ENCODE measurements around the gene ADCY1. TPM values are rescaled to one million over a fixed set of nuclear protein-coding genes. Genes with fewer than 3 reads are reported as not detected.

The ADCY1 gene
- total RNA-seq, 1 experiment from 2014 or later: 3.1 TPM

- no peak overlapping the region for H2AFZ ChIP-seq (ENCODE audit: low read length)
- ChIA-PET POLR2A (ENCODE audit: unreplicated experiment) (no interaction called here), CTCF (no interaction called here)
- no peaks in the 10 kb centered on the region for H3K27me3 ChIP-seq (ENCODE audit: low read length)
- H3K9me3 ChIP-seq (ENCODE audit: low read length): peaks cover 7% of the 10 kb centered on the region
- no peak for TF ChIP-seq EZH2 (IDR thresholded peaks at IDR 0.05; ENCODE audit: low read length, unreplicated experiment)
- TF ChIP-seq CTCF (conservative IDR thresholded peaks at IDR 0.05; ENCODE audit: low read depth, low read length): no peak
- TF ChIP-seq EZH2phosphoT487 (IDR thresholded peaks at IDR 0.05; ENCODE audit: borderline replicate concordance, low read length): no peak
- H3K9me2 ChIP-seq (replicated peaks; ENCODE audit: low read length): no peaks in the 10 kb centered on the region
- no peak overlapping the region for H3K4me3 ChIP-seq (ENCODE audit: low read length)
- BruUV-seq (replicated peaks): no TSS peak
- H3K27ac ChIP-seq (ENCODE audit: low read length): no peak overlapping the region
- H3K9ac ChIP-seq (ENCODE audit: low read length): no peak overlapping the region
- H3K36me3 ChIP-seq (ENCODE audit: low read depth, low read length): no peaks in the 10 kb centered on the region
- no peaks in the 10 kb centered on the region for H4K20me1 ChIP-seq (ENCODE audit: low read length)
- ATAC-seq (no peak), DNase-seq (no peak)
- H3K4me1 ChIP-seq (ENCODE audit: insufficient read depth, low read length): no peaks in the 10 kb centered on the region
- no peak overlapping the region for H3K4me2 ChIP-seq (ENCODE audit: low read length)
- H3F3A ChIP-seq (ENCODE audit: low read length, unreplicated experiment): no peaks in the 10 kb centered on the region
- H3K79me2 ChIP-seq (ENCODE audit: low read length): no peaks in the 10 kb centered on the region
- intact Hi-C loops (cut with micrococcal nuclease): no loop called here
Observed at GRCh38 chr7:45609180-45609579, 35.0 kb downstream of the ADCY1 start.

GRCh38 chr7:45610019-45610418, 35.9 kb downstream of the ADCY1 start:
- H3K9me2 ChIP-seq (replicated peaks; ENCODE audit: low read length): no peaks in the 10 kb centered on the region
- intact Hi-C loops (cut with micrococcal nuclease): no loop called here
- no peaks in the 10 kb centered on the region for H4K20me1 ChIP-seq (ENCODE audit: low read length)
- H3K27ac ChIP-seq (ENCODE audit: low read length): no peak overlapping the region
- ChIA-PET POLR2A (ENCODE audit: unreplicated experiment) (no interaction called here), CTCF (no interaction called here)
- no peaks in the 10 kb centered on the region for H3F3A ChIP-seq (ENCODE audit: low read length, unreplicated experiment)
- H3K4me2 ChIP-seq (ENCODE audit: low read length): no peak overlapping the region
- H2AFZ ChIP-seq (ENCODE audit: low read length): no peak overlapping the region
- BruUV-seq (replicated peaks): no TSS peak
- DNase-seq (no peak), ATAC-seq (no peak)
- H3K79me2 ChIP-seq (ENCODE audit: low read length): no peaks in the 10 kb centered on the region
- no peaks in the 10 kb centered on the region for H3K36me3 ChIP-seq (ENCODE audit: low read depth, low read length)
- H3K27me3 ChIP-seq (ENCODE audit: low read length): no peaks in the 10 kb centered on the region
- H3K4me3 ChIP-seq (ENCODE audit: low read length): no peak overlapping the region
- peaks cover 5% of the 10 kb centered on the region for H3K9me3 ChIP-seq (ENCODE audit: low read length)
- no peak overlapping the region for H3K9ac ChIP-seq (ENCODE audit: low read length)
- TF ChIP-seq EZH2 (IDR thresholded peaks at IDR 0.05; ENCODE audit: low read length, unreplicated experiment) (no peak), CTCF (conservative IDR thresholded peaks at IDR 0.05; ENCODE audit: low read depth, low read length) (no peak)
- H3K4me1 ChIP-seq (ENCODE audit: insufficient read depth, low read length): no peaks in the 10 kb centered on the region

GRCh38 chr7:45610660-45611299, 36.6 kb downstream of the ADCY1 start:
- no peak overlapping the region for H3K9ac ChIP-seq (ENCODE audit: low read length)
- no peaks in the 10 kb centered on the region for H3F3A ChIP-seq (ENCODE audit: low read length, unreplicated experiment)
- no peaks in the 10 kb centered on the region for H3K36me3 ChIP-seq (ENCODE audit: low read depth, low read length)
- H2AFZ ChIP-seq (ENCODE audit: low read length): no peak overlapping the region
- TF ChIP-seq EZH2 (IDR thresholded peaks at IDR 0.05; ENCODE audit: low read length, unreplicated experiment) (no peak), EZH2phosphoT487 (IDR thresholded peaks at IDR 0.05; ENCODE audit: borderline replicate concordance, low read length) (no peak), CTCF (conservative IDR thresholded peaks at IDR 0.05; ENCODE audit: low read depth, low read length) (no peak)
- CTCF ChIA-PET: no interaction called here
- no peaks in the 10 kb centered on the region for H3K27me3 ChIP-seq (ENCODE audit: low read length)
- H3K4me3 ChIP-seq (ENCODE audit: low read length): no peak overlapping the region
- ATAC-seq (no peak), DNase-seq (no peak)
- intact Hi-C loops (cut with micrococcal nuclease): no loop called here
- H3K4me2 ChIP-seq (ENCODE audit: low read length): no peak overlapping the region
- H3K27ac ChIP-seq (ENCODE audit: low read length): no peak overlapping the region
- no peaks in the 10 kb centered on the region for H3K4me1 ChIP-seq (ENCODE audit: insufficient read depth, low read length)
- no peaks in the 10 kb centered on the region for H4K20me1 ChIP-seq (ENCODE audit: low read length)
- H3K79me2 ChIP-seq (ENCODE audit: low read length): no peaks in the 10 kb centered on the region
- H3K9me3 ChIP-seq (ENCODE audit: low read length): peaks cover 8% of the 10 kb centered on the region; the same call in 1 of the 2 replicates
- H3K9me2 ChIP-seq (replicated peaks; ENCODE audit: low read length): no peaks in the 10 kb centered on the region
- no TSS peak for BruUV-seq (replicated peaks)
- POLR2A ChIA-PET (ENCODE audit: unreplicated experiment): no interaction called here

All from PC-3 (cell line).